ENCODE measurements around the gene RFX4.

Gene RFX4

DNA sequence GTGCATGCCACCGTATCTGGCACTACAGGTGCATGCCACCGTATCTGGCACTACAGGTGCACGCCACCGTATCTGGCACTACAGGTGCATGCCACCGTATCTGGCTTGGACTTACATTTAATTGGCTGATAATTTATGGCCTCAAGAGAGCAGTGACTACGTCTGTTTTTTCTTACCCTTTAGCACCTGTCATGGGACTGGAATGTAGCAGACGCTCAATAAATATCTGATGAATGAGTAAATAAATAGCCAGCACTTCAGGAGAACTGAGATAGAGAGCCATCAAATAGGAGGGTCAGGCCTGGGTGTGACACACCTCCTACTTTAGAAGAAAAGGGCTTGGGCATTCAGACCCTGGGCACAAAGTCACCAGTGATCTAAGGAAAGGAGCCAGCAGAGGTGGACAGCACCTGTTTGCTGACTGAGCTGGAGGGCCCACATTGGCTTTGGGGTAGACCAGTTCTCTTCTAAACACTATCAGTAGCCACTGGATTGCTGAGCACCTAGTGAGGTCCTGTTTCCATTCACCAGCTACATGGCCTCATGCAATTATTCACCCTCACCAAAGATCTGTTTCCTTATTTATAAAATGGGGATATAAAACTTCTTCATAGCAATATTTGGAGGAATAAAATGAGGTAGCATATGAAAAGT, 50.1 kb downstream of the RFX4 start:
- no peak for DNase-seq (ENCODE audit: insufficient read length, low spot score)
- no peak for FAIRE-seq
- TF ChIP-seq, protein P1, sequence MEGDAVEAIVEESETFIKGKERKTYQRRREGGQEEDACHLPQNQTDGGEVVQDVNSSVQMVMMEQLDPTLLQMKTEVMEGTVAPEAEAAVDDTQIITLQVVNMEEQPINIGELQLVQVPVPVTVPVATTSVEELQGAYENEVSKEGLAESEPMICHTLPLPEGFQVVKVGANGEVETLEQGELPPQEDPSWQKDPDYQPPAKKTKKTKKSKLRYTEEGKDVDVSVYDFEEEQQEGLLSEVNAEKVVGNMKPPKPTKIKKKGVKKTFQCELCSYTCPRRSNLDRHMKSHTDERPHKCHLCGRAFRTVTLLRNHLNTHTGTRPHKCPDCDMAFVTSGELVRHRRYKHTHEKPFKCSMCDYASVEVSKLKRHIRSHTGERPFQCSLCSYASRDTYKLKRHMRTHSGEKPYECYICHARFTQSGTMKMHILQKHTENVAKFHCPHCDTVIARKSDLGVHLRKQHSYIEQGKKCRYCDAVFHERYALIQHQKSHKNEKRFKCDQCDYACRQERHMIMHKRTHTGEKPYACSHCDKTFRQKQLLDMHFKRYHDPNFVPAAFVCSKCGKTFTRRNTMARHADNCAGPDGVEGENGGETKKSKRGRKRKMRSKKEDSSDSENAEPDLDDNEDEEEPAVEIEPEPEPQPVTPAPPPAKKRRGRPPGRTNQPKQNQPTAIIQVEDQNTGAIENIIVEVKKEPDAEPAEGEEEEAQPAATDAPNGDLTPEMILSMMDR (IDR thresholded peaks at IDR 0.05; ENCODE audit: insufficient read depth, missing control alignments) = no peak

DNA sequence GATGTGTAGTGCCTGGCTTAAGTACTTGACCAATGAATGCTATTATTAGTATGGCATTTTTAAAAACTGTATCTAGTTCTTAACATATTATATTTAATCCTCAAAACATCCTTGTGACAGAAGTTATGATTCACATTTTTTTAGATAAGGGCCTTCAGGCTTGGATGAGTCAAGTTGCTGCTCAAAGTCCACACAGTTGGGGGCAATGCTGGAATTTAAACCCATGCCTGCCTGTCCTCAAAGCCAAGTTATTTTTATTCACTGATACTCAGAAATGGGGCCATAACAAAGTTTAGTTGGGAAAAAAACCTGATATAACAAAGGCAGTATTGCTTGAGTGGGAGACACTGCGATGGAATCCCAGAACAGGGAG, 50.6 kb downstream of the RFX4 start:
- TF ChIP-seq, protein P1 (IDR thresholded peaks at IDR 0.05; ENCODE audit: insufficient read depth, missing control alignments) = no peak
- DNase-seq (ENCODE audit: insufficient read length, low spot score) (no peak), FAIRE-seq (no peak)

DNA sequence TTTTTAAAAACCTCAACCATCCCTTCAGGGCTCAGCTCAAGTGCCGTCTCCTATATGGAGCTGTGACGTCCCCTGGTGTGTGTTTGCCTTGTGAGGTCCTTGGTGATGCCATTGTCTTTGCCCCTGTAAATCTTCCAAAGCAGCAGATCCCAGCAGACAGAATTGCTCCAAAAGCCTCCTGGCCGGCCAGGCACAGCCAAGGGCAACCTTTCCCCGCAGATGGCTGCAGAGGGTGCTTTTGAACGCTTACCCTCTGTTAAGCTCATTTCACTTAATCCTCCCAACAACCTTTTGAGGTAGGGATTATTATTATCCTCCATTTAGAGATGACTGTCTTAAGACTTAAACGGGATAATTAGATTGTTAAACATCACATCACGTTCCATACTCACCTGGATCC, 51.4 kb downstream of the RFX4 start:
- TF ChIP-seq, protein P1 (IDR thresholded peaks at IDR 0.05; ENCODE audit: insufficient read depth, missing control alignments) = no peak
- peak; percentile 68 for FAIRE-seq

DNA sequence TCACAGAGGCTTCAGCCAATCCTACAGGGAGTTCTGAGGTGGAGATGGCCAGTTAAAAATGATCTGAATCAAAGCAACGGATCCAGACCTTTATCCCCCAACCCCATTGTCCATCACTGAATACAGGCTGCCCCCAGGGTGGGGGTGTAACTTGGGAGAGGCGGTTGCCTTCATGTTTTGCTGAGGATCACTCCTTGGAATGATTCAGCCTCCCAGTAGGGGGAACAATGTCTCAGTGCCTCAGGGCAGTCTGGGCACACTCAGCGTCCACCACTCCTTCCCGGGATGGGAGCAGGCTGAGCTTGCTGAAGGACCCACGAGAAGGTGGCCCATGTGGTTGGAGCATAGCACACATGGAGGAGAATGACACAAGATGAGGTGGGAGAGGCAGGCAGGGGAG, 60.2 kb downstream of the RFX4 start:
- no peak for DNase-seq (ENCODE audit: insufficient read length, low spot score)
- FAIRE-seq = no peak
- TF ChIP-seq, protein P1 (IDR thresholded peaks at IDR 0.05; ENCODE audit: insufficient read depth, missing control alignments) = no peak

More for the DNA sequence above, 51.4 kb downstream of the RFX4 start:
- DNase-seq (ENCODE audit: insufficient read length, low spot score) = peak; percentile 21

DNA sequence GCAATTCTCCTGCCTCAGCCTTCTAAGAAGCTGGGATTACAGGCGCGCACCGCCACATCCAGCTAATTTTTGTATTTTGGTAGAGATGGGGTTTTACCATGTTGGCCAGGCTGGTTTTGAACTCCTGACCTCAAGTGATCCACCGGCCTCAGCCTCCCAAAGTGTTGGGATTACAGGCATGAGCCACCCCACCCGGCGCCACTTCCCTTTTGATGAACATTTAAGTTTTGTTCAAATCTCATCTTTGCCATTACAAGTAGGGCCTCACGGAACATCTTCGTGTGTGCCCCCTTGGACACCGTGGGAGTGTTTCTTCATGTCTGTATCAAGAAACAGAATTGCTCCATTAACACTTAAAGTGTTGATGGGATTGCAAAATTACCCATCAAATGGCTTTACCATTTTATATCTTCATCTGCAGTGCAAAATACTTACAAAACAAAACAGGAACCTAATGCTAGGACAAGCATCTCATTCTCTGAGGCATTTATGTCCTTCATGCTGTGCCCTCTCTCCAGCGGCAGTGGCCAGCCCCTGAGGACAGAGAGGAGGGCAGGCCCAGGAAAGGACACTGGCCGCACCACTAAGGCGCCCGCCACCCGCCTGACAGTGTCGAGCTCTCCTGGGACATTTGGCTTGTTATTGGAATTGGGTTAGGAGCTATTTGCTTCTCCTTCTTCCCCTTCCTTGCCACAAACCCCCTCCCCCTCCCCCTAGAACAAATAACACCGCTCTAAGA, 61.7 kb downstream of the RFX4 start:
- no peak for DNase-seq (ENCODE audit: insufficient read length, low spot score)
- no peak for FAIRE-seq
- TF ChIP-seq, protein P1 (IDR thresholded peaks at IDR 0.05; ENCODE audit: insufficient read depth, missing control alignments) = no peak

DNA sequence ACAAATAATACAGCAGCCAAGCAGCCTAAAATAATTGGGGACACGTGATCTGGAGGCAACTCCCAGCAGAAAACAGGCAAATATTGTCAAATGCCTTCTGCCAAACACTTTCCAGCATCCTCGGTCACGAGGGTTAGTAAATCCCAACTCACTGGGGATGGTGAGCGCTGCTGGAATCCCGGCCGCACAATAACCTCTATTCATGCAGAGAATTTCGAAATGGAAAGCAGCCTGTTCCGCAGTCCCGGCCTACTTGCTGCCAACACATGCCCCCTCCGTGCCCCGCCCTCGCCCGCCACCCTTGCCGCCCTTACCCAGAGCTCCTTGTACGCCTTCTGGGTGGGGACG, 62.2 kb downstream of the RFX4 start:
- TF ChIP-seq, protein P1 (IDR thresholded peaks at IDR 0.05; ENCODE audit: insufficient read depth, missing control alignments) = no peak
- DNase-seq (ENCODE audit: insufficient read length, low spot score) = no peak
- FAIRE-seq = no peak

Measured in D721Med (cell line).